Panc1 (cell line): ENCODE data around the gene RASGRP3. TPM values are rescaled to one million over a fixed set of nuclear protein-coding genes. Genes with fewer than 3 reads are reported as not detected.

Experiments used
- ATAC-seq: fragments of 200-7000 bp; cut with Tn5 transposase; 2 replicates; pipeline ENCODE4 v1.9.1; 2020; ENCODE audit warnings: mild to moderate bottlenecking, moderate library complexity
- BruUV-seq: library from RNA; stranded (reverse); fragments of 400-500 nt; replicated peaks from 2 replicates; lab custom pipeline; 2021; lab: Mats Ljungman, UMichigan
- CTCF ChIA-PET: fragments of 300-600 bp; sonication (Branson Sonifier 250); formaldehyde crosslinking; loops from one replicate; lab custom pipeline; 2022; ENCODE audit warnings: antibody characterized with exemption; lab: Charles Lee
- POLR2A ChIA-PET: fragments of 300-600 bp; sonication (Branson Sonifier 250); formaldehyde crosslinking; loops from one replicate; lab custom pipeline; 2022; ENCODE audit warnings: antibody characterized with exemption; lab: Charles Lee
- DNase-seq: peaks from one replicate; pipeline ENCODE4 v3.0.0-alpha.2; 2010; ENCODE audit warnings: low read depth, low spot score
- H3K27ac ChIP-seq: 2 replicates; pipeline ENCODE4 v1.5.1; 2011; ENCODE audit warnings: mild to moderate bottlenecking, low read length, inconsistent platforms
- H3K27me3 ChIP-seq: fragments of 200-500 bp; sonication (Bioruptor generic); 2 replicates; pipeline ENCODE4 v1.6.0; 2014; ENCODE audit warnings: low read length, inconsistent platforms; ENCODE audit not compliant: control insufficient read depth, insufficient read depth
- H3K36me3 ChIP-seq: fragments of 200-500 bp; sonication (Bioruptor generic); 2 replicates; pipeline ENCODE4 v1.5.1; 2014; ENCODE audit warnings: inconsistent platforms, mild to moderate bottlenecking, low read length, moderate library complexity; ENCODE audit not compliant: control insufficient read depth, insufficient read depth
- H3K4me1 ChIP-seq: 2 replicates; pipeline ENCODE4 v1.5.1; 2011; ENCODE audit warnings: inconsistent platforms, mild to moderate bottlenecking, low read length, moderate library complexity; ENCODE audit not compliant: control insufficient read depth, insufficient read depth
- H3K4me3 ChIP-seq, 2 experiments: 2 replicates each; pipeline ENCODE4 v1.5.1; 2011 to 2012; ENCODE audit warnings: low read depth in 2 of 2, low read length in 2 of 2, mild to moderate bottlenecking in 2 of 2, inconsistent platforms in 1 of 2, moderate library complexity in 1 of 2
- H3K9me3 ChIP-seq: fragments of 200-500 bp; sonication (Bioruptor generic); 2 replicates; pipeline ENCODE4 v1.5.1; 2014; ENCODE audit warnings: low read depth, mild to moderate bottlenecking, inconsistent platforms, low read length, moderate library complexity; ENCODE audit not compliant: control insufficient read depth, insufficient read depth
- CTCF ChIP-seq: fragments of 450-650 bp; IDR thresholded peaks from 2 replicates; pipeline ENCODE4 v1.5.1; 2017; ENCODE audit warnings: mild to moderate bottlenecking
- POLR2AphosphoS5 ChIP-seq: IDR thresholded peaks from 2 replicates; pipeline ENCODE4 v1.6.1; 2012; ENCODE audit warnings: mild to moderate bottlenecking, low read depth, low read length, moderate library complexity
- SIN3A ChIP-seq: IDR thresholded peaks from 2 replicates; pipeline ENCODE4 v1.6.1; 2012; ENCODE audit warnings: low read depth, mild to moderate bottlenecking, low read length, moderate library complexity, borderline replicate concordance; ENCODE audit not compliant: insufficient read depth
- TCF7L2 ChIP-seq: IDR thresholded peaks from 2 replicates; pipeline ENCODE4 v1.6.1; 2011; ENCODE audit warnings: mild to moderate bottlenecking, low read depth, low read length, inconsistent platforms
- in situ Hi-C: cut with HindIII; loops from 2 replicates; pipeline ENCODE4 v1.10.0; 2016; ENCODE audit warnings: low sequenced_read_pairs, low pct_unique_long_range_greater_than_20kb
- intact Hi-C: fragments of 100-400 bp; cut with micrococcal nuclease; formaldehyde crosslinking; loops from one replicate; pipeline ENCODE4 v1.10.0; 2022; ENCODE audit not compliant: unreplicated experiment
- total RNA-seq: library from RNA; stranded (reverse); gene quantifications from one replicate; pipeline ENCODE4 v1.2.1, GENCODE V29; 2021; ENCODE audit not compliant: unreplicated experiment
- TF ChIP-seq, protein P1 (sequence below), 2 experiments: IDR thresholded peaks; 2 replicates each; pipeline ENCODE4 v1.6.1; 2011 to 2012; ENCODE audit warnings: low read depth in 2 of 2, control low read depth in 1 of 2, low read length in 1 of 2, mild to moderate bottlenecking in 1 of 2, moderate library complexity in 1 of 2; ENCODE audit not compliant: insufficient read depth in 1 of 2

The RASGRP3 gene
- total RNA-seq, 1 experiment from 2014 or later = 2.6 TPM

DNA sequence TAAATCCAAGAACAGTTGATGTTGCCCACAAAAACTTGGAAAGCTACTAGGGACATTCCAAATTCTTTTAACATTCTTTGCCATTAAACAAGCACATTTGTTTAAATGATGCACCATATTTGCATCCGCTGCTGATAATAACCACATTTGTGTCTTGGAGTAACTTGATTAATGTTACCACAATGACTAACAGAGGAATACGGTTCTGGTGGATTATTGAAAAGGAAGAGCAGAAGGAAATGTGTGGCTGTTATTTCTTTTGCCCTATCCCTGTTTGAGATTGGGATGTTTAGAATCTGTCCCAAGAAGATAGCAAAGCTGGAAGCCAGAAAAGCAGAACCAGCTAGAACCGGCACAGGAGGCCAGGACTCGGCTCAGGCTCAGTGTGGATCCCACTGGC, 39.2 kb upstream of the RASGRP3 start:
- DNase-seq (no peak), ATAC-seq (no peak)
- no peak for TF ChIP-seq TCF7L2
- TF ChIP-seq, protein P1, sequence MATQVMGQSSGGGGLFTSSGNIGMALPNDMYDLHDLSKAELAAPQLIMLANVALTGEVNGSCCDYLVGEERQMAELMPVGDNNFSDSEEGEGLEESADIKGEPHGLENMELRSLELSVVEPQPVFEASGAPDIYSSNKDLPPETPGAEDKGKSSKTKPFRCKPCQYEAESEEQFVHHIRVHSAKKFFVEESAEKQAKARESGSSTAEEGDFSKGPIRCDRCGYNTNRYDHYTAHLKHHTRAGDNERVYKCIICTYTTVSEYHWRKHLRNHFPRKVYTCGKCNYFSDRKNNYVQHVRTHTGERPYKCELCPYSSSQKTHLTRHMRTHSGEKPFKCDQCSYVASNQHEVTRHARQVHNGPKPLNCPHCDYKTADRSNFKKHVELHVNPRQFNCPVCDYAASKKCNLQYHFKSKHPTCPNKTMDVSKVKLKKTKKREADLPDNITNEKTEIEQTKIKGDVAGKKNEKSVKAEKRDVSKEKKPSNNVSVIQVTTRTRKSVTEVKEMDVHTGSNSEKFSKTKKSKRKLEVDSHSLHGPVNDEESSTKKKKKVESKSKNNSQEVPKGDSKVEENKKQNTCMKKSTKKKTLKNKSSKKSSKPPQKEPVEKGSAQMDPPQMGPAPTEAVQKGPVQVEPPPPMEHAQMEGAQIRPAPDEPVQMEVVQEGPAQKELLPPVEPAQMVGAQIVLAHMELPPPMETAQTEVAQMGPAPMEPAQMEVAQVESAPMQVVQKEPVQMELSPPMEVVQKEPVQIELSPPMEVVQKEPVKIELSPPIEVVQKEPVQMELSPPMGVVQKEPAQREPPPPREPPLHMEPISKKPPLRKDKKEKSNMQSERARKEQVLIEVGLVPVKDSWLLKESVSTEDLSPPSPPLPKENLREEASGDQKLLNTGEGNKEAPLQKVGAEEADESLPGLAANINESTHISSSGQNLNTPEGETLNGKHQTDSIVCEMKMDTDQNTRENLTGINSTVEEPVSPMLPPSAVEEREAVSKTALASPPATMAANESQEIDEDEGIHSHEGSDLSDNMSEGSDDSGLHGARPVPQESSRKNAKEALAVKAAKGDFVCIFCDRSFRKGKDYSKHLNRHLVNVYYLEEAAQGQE (IDR thresholded peaks at IDR 0.05; ENCODE audit: insufficient read depth in 1 of 2, low read depth in 2 of 2, low read length in 1 of 2) = no peak
- no peak for TF ChIP-seq SIN3A
- no peak for TF ChIP-seq CTCF
- no peak for TF ChIP-seq POLR2AphosphoS5
- no peaks in the 10 kb centered on the region for H3K9me3 ChIP-seq
- no peak overlapping the region for H3K4me3 ChIP-seq
- no peaks in the 10 kb centered on the region; the same call in 1 of the 2 replicates for H3K27me3 ChIP-seq
- ChIA-PET CTCF (no interaction called here), POLR2A (no interaction called here)
- in situ Hi-C loops (no loop called here), intact Hi-C loops (no loop called here)
- no peak overlapping the region for H3K27ac ChIP-seq
- H3K4me1 ChIP-seq = no peaks in the 10 kb centered on the region
- H3K36me3 ChIP-seq = no peaks in the 10 kb centered on the region
- no TSS peak for BruUV-seq

DNA sequence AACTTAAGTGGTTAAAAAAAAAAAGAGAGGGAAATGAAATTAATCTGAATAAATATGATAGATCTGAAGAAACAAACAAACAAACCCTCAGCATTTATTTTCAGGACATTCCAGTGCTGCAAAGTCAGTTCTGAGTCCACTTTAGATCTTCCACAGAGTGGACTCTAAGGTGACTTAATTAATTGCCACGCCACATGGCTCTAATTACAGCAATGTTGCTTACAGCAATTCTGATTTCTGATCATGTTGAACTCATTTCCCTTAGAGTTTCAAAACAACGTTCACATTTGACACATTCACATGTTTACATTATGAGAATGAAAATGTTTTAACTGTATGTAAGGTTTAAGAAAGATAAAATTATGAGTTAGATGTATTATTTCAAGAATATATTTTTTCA, 38.6 kb upstream of the RASGRP3 start:
- TF ChIP-seq, protein P1 (IDR thresholded peaks at IDR 0.05; ENCODE audit: insufficient read depth in 1 of 2, low read depth in 2 of 2, low read length in 1 of 2) = no peak
- TF ChIP-seq SIN3A (no peak), TCF7L2 (no peak), POLR2AphosphoS5 (no peak), CTCF (no peak)
- no TSS peak for BruUV-seq
- Histone ChIP-seq H3K9me3 (no peaks in the 10 kb centered on the region), H3K27ac (no peak overlapping the region), H3K4me1 (no peaks in the 10 kb centered on the region), H3K4me3 (no peak overlapping the region), H3K36me3 (no peaks in the 10 kb centered on the region), H3K27me3 (no peaks in the 10 kb centered on the region; the same call in 1 of the 2 replicates)
- DNase-seq = no peak
- no peak for ATAC-seq
- intact Hi-C loops = no loop called here
- in situ Hi-C loops = no loop called here
- POLR2A ChIA-PET = interaction anchor here (0.7 kb wide), 1 partner anchor 42 kb away, joined by 11 read pairs; no protein-coding TSS in a partner anchor
- CTCF ChIA-PET = no interaction called here
